ENCODE results near the gene PRRX2.

- TF ChIP-seq, protein P1, sequence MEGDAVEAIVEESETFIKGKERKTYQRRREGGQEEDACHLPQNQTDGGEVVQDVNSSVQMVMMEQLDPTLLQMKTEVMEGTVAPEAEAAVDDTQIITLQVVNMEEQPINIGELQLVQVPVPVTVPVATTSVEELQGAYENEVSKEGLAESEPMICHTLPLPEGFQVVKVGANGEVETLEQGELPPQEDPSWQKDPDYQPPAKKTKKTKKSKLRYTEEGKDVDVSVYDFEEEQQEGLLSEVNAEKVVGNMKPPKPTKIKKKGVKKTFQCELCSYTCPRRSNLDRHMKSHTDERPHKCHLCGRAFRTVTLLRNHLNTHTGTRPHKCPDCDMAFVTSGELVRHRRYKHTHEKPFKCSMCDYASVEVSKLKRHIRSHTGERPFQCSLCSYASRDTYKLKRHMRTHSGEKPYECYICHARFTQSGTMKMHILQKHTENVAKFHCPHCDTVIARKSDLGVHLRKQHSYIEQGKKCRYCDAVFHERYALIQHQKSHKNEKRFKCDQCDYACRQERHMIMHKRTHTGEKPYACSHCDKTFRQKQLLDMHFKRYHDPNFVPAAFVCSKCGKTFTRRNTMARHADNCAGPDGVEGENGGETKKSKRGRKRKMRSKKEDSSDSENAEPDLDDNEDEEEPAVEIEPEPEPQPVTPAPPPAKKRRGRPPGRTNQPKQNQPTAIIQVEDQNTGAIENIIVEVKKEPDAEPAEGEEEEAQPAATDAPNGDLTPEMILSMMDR (IDR thresholded peaks at IDR 0.05; ENCODE audit: poor library complexity) = no peak
- TF ChIP-seq EZH2phosphoT487 (IDR thresholded peaks at IDR 0.05; ENCODE audit: low read depth, severe bottlenecking, unreplicated experiment) = no peak
- TF ChIP-seq EZH2 (IDR thresholded peaks at IDR 0.05; ENCODE audit: borderline replicate concordance) = no peak
Observed at GRCh38 chr9:129672702-129673101, 7.3 kb downstream of the PRRX2 start.
